GM12891 (cell line): ENCODE measurements around the gene ZC3HAV1L.

Experiments
- PAX5 ChIP-seq: IDR thresholded peaks from 2 replicates; pipeline ENCODE4 v1.6.1; 2011; ENCODE audit warnings: low read length, moderate library complexity, mild to moderate bottlenecking; ENCODE audit not compliant: insufficient read depth, severe bottlenecking
- POLR2A ChIP-seq: IDR thresholded peaks from 2 replicates; pipeline ENCODE4 v1.6.1; 2011; ENCODE audit warnings: low read depth, low read length, control low read depth
- POLR2AphosphoS5 ChIP-seq: IDR thresholded peaks from 2 replicates; pipeline ENCODE4 v1.6.1; 2011; ENCODE audit warnings: low read depth, low read length, control low read depth
- SPI1 ChIP-seq: IDR thresholded peaks from 2 replicates; pipeline ENCODE4 v1.6.1; 2011; ENCODE audit warnings: low read depth, low read length, control low read depth
- TAF1 ChIP-seq: IDR thresholded peaks from 2 replicates; pipeline ENCODE4 v1.6.1; 2011; ENCODE audit warnings: low read depth, low read length, control low read depth

- TF ChIP-seq TAF1 (no peak), POLR2AphosphoS5 (no peak), POLR2A (no peak), SPI1 (no peak), PAX5 (no peak)
These were observed 2.3 kb downstream of the ZC3HAV1L start for GRCh38 chr7:139033346-139034114.
